HepG2 (cell line): ENCODE measurements around the gene MRPL34. TPM values are rescaled to one million over a fixed set of nuclear protein-coding genes. Genes with fewer than 3 reads are reported as not detected.

ENCODE experiments used
- ATAC-seq: fragments of 200-7000 bp; cut with Tn5 transposase; 3 replicates; pipeline ENCODE4 v1.9.1; 2020; ENCODE audit warnings: mild to moderate bottlenecking, moderate library complexity
- BruUV-seq: library from RNA; stranded (reverse); fragments of 400-500 nt; replicated peaks from 2 replicates; lab custom pipeline; 2021; lab: Mats Ljungman, UMichigan
- CTCF ChIA-PET: fragments of 300-600 bp; formaldehyde crosslinking; extraction: SDS; loops from one replicate; lab custom pipeline; 2021; ENCODE audit warnings: low total read pairs, inconsistent platforms, low intra/inter-chr PET ratio; lab: Yijun Ruan, JAX
- POLR2A ChIA-PET: fragments of 350-600 bp; sonication (Branson Sonifier 250); formaldehyde crosslinking; loops from one replicate; lab custom pipeline; 2020; ENCODE audit warnings: antibody characterized with exemption, inconsistent platforms; lab: Yijun Ruan, JAX
- DNase-seq: peaks from one replicate; pipeline ENCODE4 v3.0.0-alpha.2; 2015; ENCODE audit warnings: low spot score
- FAIRE-seq: peaks from 3 replicates; lab custom pipeline; 2011; peaks lifted over from hg19 to GRCh38; lab: Jason Lieb, UNC
- H2AFZ ChIP-seq: one replicate; pipeline ENCODE4 v1.6.1; 2011; ENCODE audit warnings: low read length, inconsistent platforms
- H3K27ac ChIP-seq: fragments of 300-600 bp; 3 replicates; pipeline ENCODE4 v1.8.0; 2011; ENCODE audit warnings: mixed run types, mild to moderate bottlenecking, mixed read lengths, low read length, inconsistent platforms; ENCODE audit not compliant: insufficient read depth; ENCODE audit errors: extremely low read length
- H3K27me3 ChIP-seq, 2 experiments: fragments of 200-600 bp in 1 of 2; 2 replicates in 1 of 2; 3 replicates in 1 of 2; pipeline versions ENCODE4 v1.6.0 to v1.8.0; 2011; ENCODE audit warnings: low read length in 2 of 2, mild to moderate bottlenecking in 2 of 2, moderate library complexity in 2 of 2, inconsistent platforms in 1 of 2; ENCODE audit not compliant: insufficient read depth in 2 of 2, control insufficient read depth in 1 of 2
- H3K36me3 ChIP-seq, 2 experiments: fragments of 200-600 bp in 1 of 2; replicated peaks in 1 of 2; 2 replicates in 1 of 2; 3 replicates in 1 of 2; pipeline versions ENCODE4 v1.5.1 to v1.8.0; 2011; ENCODE audit warnings: low read length in 2 of 2, inconsistent platforms in 1 of 2; ENCODE audit not compliant: insufficient read depth in 2 of 2, control insufficient read depth in 1 of 2
- H3K4me1 ChIP-seq: 2 replicates; pipeline ENCODE4 v1.5.1; 2012; ENCODE audit warnings: low read length, inconsistent platforms; ENCODE audit not compliant: insufficient read depth
- H3K4me2 ChIP-seq: 2 replicates; pipeline ENCODE4 v1.6.0; 2011; ENCODE audit warnings: low read depth, low read length, inconsistent platforms
- H3K4me3 ChIP-seq, 3 experiments: fragments of 200-600 bp in 1 of 3; sonication (generic), shearing (Covaris generic) in 1 of 3; replicated peaks in 1 of 3; 2 replicates each; pipeline ENCODE4 v1.5.1; 2011 to 2016; ENCODE audit warnings: low read length in 3 of 3, inconsistent platforms in 2 of 3, low read depth in 2 of 3, mild to moderate bottlenecking in 2 of 3, control low read depth in 1 of 3, mixed read lengths in 1 of 3; ENCODE audit not compliant: insufficient read depth in 1 of 3
- H3K79me2 ChIP-seq: one replicate; pipeline ENCODE4 v1.6.1; 2011; ENCODE audit warnings: low read length, inconsistent platforms; ENCODE audit not compliant: insufficient read depth
- H3K9ac ChIP-seq: 2 replicates; pipeline ENCODE4 v1.6.0; 2011; ENCODE audit warnings: mild to moderate bottlenecking, low read depth, low read length, inconsistent platforms; ENCODE audit not compliant: insufficient read depth
- H3K9me3 ChIP-seq: 2 replicates; pipeline ENCODE4 v1.5.1; 2012; ENCODE audit warnings: mild to moderate bottlenecking, low read length
- H4K20me1 ChIP-seq: 2 replicates; pipeline ENCODE4 v1.6.0; 2011; ENCODE audit warnings: inconsistent platforms, mild to moderate bottlenecking, low read length, moderate library complexity; ENCODE audit not compliant: insufficient read depth
- AHR ChIP-seq: IDR thresholded peaks from 2 replicates; pipeline ENCODE4 v1.6.1; 2018; ENCODE audit warnings: missing genetic modification reagents, missing compliant biosample characterization
- HNRNPUL1 ChIP-seq: fragments of 200-400 bp; formaldehyde crosslinking; IDR thresholded peaks from 2 replicates; pipeline ENCODE4 v1.6.1; 2017; ENCODE audit warnings: low read depth, mild to moderate bottlenecking, low read length, moderate library complexity
- PRPF4 ChIP-seq: fragments of 200-400 bp; formaldehyde crosslinking; IDR thresholded peaks from 2 replicates; pipeline ENCODE4 v1.6.1; 2016; ENCODE audit warnings: low read length, low read depth; ENCODE audit not compliant: poor library complexity, severe bottlenecking
- REXO4 ChIP-seq: sonication (generic); formaldehyde crosslinking; IDR thresholded peaks from 2 replicates; pipeline ENCODE4 v1.8.0; 2022; ENCODE audit warnings: missing genetic modification reagents, mild to moderate bottlenecking, borderline replicate concordance
- SMYD3 ChIP-seq: sonication (generic); formaldehyde crosslinking; IDR thresholded peaks from 2 replicates; pipeline ENCODE4 v1.8.1; 2023; ENCODE audit warnings: mild to moderate bottlenecking, missing genetic modification reagents
- TIGD3 ChIP-seq: sonication (generic); formaldehyde crosslinking; IDR thresholded peaks from 2 replicates; pipeline ENCODE4 v1.5.1; 2020; ENCODE audit warnings: mild to moderate bottlenecking, missing genetic modification reagents, borderline replicate concordance
- TMF1 ChIP-seq: sonication (generic); formaldehyde crosslinking; IDR thresholded peaks from 2 replicates; pipeline ENCODE4 v1.8.1; 2022; ENCODE audit warnings: low read depth, missing genetic modification reagents
- ZBTB7A ChIP-seq: sonication (generic); formaldehyde crosslinking; IDR thresholded peaks from 2 replicates; pipeline ENCODE4 v1.8.0; 2022; ENCODE audit warnings: mild to moderate bottlenecking, missing genetic modification reagents
- ZBTB7B ChIP-seq: sonication (generic); formaldehyde crosslinking; IDR thresholded peaks from 2 replicates; pipeline ENCODE4 v1.4.0; 2020; ENCODE audit warnings: missing genetic modification reagents
- ZNF12 ChIP-seq: sonication (generic); formaldehyde crosslinking; IDR thresholded peaks from 2 replicates; pipeline ENCODE4 v1.5.0; 2020; ENCODE audit warnings: missing genetic modification reagents
- ZNF670 ChIP-seq: sonication (generic); formaldehyde crosslinking; IDR thresholded peaks from 2 replicates; pipeline ENCODE4 v1.8.0; 2022; ENCODE audit warnings: mild to moderate bottlenecking, missing genetic modification reagents, borderline replicate concordance
- ZNF710 ChIP-seq: sonication (generic); formaldehyde crosslinking; IDR thresholded peaks from 2 replicates; pipeline ENCODE4 v1.5.0; 2020; ENCODE audit warnings: mild to moderate bottlenecking, missing genetic modification reagents, borderline replicate concordance
- WGBS: methylation state at CpG from one replicate; pipeline ENCODE4 v1.1.6; 2017; ENCODE audit warnings: low lambda C conversion rate; 5-methylcytosine and 5-hydroxymethylcytosine counted together
- in situ Hi-C: cut with HindIII; loops from 2 replicates; pipeline ENCODE4 v1.10.0; 2017; ENCODE audit warnings: low pct_unique_long_range_greater_than_20kb; ENCODE audit not compliant: extremely low pct_ligation_motif_present
- intact Hi-C: fragments of 100-400 bp; cut with micrococcal nuclease; formaldehyde crosslinking; loops from one replicate; pipeline ENCODE4 v1.10.0; 2022; ENCODE audit not compliant: unreplicated experiment
- polyA plus RNA-seq, 8 experiments: library from polyadenylated mRNA; depleted of rRNA in 3 of 8; stranded (reverse) in 7 of 8; unstranded in 1 of 8; fragments of >200 nt; fragmentation: Illumina TruSeq in 4 of 8; extraction: Trizol in 4 of 8; gene quantifications; 2 replicates each; pipeline versions ENCODE4 v1.2.1 to v1.2.3, GENCODE V29; 2011 to 2016; ENCODE audit warnings: low read depth in 4 of 8, missing spikeins in 1 of 8, mixed read lengths in 1 of 8; ENCODE audit not compliant: insufficient read depth in 1 of 8
- total RNA-seq, 5 experiments: library from RNA; depleted of rRNA; stranded (reverse); fragments of >200 nt; fragmentation: Illumina TruSeq; extraction: Trizol; gene quantifications; 2 replicates each; pipeline ENCODE4 v1.2.3, GENCODE V29; 2016; ENCODE audit warnings: low read depth in 1 of 5
- TF ChIP-seq, protein P1 (sequence below): sonication (generic); formaldehyde crosslinking; IDR thresholded peaks from 2 replicates; pipeline ENCODE4 v1.4.0; 2020; ENCODE audit warnings: mild to moderate bottlenecking, missing genetic modification reagents

The MRPL34 gene
- total and polyA plus RNA-seq, 2 of the 13 experiments (the other 11 are each of a cell fraction or from before 2014, with no cell fraction given), result 74.0 to 77.3 TPM

DNA sequence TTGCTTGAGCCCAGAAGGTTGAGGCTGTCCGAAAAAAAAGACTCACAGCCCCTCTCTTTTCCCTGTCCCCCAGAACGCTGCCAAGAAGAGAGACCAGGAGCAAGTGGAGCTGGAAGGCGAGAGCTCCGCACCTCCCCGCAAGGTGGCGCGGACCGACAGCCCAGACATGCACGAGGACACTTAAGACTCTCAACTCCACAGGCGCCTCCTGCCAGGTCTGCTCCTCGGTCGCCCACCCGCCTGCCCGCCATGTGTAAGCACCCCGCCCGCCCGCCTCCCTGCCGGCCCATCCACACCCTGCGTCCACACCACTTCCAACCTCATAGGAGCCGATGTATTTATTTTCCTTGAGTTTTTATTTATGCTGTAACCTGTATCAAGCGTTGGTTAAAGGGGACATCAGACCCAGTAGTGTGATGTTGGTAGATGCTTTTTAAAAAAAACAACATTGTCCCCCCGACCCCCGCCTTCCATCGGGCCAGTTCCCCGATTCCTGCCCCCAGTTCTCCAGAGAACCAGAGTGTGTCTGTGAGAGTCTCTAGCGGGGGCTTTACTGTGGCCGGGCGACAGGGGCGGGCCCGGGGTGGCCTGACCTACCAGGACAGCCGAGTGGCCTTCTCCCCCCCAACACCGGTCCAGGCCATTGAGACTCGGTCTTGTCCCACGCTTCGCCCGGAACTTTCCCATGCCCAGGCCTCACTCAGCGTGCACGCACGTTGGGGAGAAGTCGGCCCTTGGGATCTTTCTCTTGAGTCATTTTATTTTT, 14.0 kb downstream of the MRPL34 start (continued):
- TF ChIP-seq ZNF710 (CRISPR knock-in tag), result no peak

GRCh38 chr19:17320435-17320834, 14.8 kb downstream of the MRPL34 start:
- Histone ChIP-seq H3K36me3 (peaks cover 10 to 32% of the 10 kb centered on the region in 2 experiments; a peak in 4 of 5 replicates), H3K79me2 (no peaks in the 10 kb centered on the region), H3K4me3 (no peak overlapping the region), H3K27ac (no peak overlapping the region), H3K4me2 (no peak overlapping the region), H4K20me1 (no peaks in the 10 kb centered on the region), H3K27me3 (no peaks in the 10 kb centered on the region), H3K9me3 (no peaks in the 10 kb centered on the region), H2AFZ (no peak overlapping the region), H3K4me1 (no peaks in the 10 kb centered on the region), H3K9ac (no peak overlapping the region)
- ChIA-PET POLR2A (interaction anchor here (1.6 kb wide), 1 partner anchor 11 kb away, joined by 3 read pairs; the partner anchor contains the start of gene DDA1), CTCF (no interaction called here)
- intact Hi-C loops, result no loop called here
- in situ Hi-C loops, result no loop called here
- ATAC-seq, result no peak
- BruUV-seq, result no TSS peak
- no peak for DNase-seq
- 86% methylated on average over 7 of the region's 11 CpGs for WGBS
- no peak for FAIRE-seq
- TF ChIP-seq ZNF12 (CRISPR knock-in tag) (no peak), AHR (CRISPR knock-in tag) (no peak), ZBTB7A (CRISPR knock-in tag) (no peak), HNRNPUL1 (no peak), ZNF670 (CRISPR knock-in tag) (no peak), REXO4 (CRISPR knock-in tag) (no peak), PRPF4 (no peak), TIGD3 (no peak), ZBTB7B (CRISPR knock-in tag) (no peak), SMYD3 (CRISPR knock-in tag) (no peak), TMF1 (no peak)
- TF ChIP-seq, protein P1, sequence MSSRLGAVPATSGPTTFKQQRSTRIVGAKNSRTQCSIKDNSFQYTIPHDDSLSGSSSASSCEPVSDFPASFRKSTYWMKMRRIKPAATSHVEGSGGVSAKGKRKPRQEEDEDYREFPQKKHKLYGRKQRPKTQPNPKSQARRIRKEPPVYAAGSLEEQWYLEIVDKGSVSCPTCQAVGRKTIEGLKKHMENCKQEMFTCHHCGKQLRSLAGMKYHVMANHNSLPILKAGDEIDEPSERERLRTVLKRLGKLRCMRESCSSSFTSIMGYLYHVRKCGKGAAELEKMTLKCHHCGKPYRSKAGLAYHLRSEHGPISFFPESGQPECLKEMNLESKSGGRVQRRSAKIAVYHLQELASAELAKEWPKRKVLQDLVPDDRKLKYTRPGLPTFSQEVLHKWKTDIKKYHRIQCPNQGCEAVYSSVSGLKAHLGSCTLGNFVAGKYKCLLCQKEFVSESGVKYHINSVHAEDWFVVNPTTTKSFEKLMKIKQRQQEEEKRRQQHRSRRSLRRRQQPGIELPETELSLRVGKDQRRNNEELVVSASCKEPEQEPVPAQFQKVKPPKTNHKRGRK, result no peak
